GM12891 (cell line): ENCODE measurements around the gene HHIP.

Experiments
- PAX5 ChIP-seq: IDR thresholded peaks from 2 replicates; pipeline ENCODE4 v1.6.1; 2011; ENCODE audit warnings: low read length, moderate library complexity, mild to moderate bottlenecking; ENCODE audit not compliant: insufficient read depth, severe bottlenecking
- POLR2A ChIP-seq: IDR thresholded peaks from 2 replicates; pipeline ENCODE4 v1.6.1; 2011; ENCODE audit warnings: low read depth, low read length, control low read depth
- POLR2AphosphoS5 ChIP-seq: IDR thresholded peaks from 2 replicates; pipeline ENCODE4 v1.6.1; 2011; ENCODE audit warnings: low read depth, low read length, control low read depth
- POU2F2 ChIP-seq: IDR thresholded peaks from 2 replicates; pipeline ENCODE4 v1.6.1; 2011; ENCODE audit warnings: low read depth, mild to moderate bottlenecking, control low read depth, low read length, moderate library complexity
- SPI1 ChIP-seq: IDR thresholded peaks from 2 replicates; pipeline ENCODE4 v1.6.1; 2011; ENCODE audit warnings: low read depth, low read length, control low read depth
- TAF1 ChIP-seq: IDR thresholded peaks from 2 replicates; pipeline ENCODE4 v1.6.1; 2011; ENCODE audit warnings: low read depth, low read length, control low read depth

DNA sequence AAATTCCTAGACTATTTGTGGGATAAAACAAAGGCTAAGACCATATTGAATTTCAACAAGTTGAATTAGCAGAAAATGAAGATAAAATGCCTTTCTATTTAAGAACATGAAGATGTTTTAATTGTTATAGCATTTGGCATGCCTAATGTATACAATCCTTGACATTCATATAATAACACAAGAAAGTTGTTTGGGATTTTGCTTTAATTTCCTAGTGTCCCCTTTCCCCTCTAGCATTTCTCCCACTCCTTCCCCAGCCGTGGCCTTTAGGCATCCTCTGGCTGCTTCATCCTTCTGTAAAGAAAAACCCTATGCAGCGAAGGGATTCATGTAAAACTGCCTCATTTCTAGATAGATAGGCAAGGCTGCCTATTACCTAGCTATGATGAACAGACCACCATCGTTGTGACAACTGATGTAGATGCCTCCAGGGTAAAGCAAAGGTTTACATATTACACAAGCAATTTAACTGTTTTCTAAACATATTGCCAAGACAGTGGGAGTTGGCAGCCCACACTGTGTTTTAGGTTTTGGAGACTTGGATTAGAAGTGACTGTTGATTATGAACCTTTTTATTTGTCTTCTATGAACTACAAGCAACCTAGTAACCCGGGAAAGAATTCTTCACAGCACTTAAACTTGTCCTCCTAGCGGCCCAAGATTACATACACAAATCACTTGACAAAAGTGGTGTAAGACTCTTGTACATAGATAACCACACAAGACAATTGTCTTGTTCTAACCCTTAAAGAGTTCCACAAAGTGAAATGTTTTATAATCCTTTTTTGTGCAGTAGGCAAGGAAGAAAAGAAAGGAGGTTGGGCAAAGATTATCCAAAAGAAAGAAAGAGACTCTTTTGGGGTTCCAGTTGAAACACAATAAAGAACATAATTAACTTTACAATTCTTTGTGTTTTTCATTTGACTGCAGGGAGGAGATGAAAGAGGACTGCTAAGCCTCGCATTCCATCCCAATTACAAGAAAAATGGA lies 59.9 kb downstream of the HHIP start:
- no peak for TF ChIP-seq POLR2A
- TF ChIP-seq PAX5 = no peak
- TF ChIP-seq POLR2AphosphoS5 = no peak
- TF ChIP-seq TAF1 = no peak
- no peak for TF ChIP-seq POU2F2
- TF ChIP-seq SPI1 = no peak
